ENCODE data around the gene DGLUCY.
"Not testable (repeated sequence)": the region's sequence is repeated elsewhere in the genome, so short reads cannot be mapped to it uniquely, and the experiment has no call there.

The DGLUCY gene

DNA sequence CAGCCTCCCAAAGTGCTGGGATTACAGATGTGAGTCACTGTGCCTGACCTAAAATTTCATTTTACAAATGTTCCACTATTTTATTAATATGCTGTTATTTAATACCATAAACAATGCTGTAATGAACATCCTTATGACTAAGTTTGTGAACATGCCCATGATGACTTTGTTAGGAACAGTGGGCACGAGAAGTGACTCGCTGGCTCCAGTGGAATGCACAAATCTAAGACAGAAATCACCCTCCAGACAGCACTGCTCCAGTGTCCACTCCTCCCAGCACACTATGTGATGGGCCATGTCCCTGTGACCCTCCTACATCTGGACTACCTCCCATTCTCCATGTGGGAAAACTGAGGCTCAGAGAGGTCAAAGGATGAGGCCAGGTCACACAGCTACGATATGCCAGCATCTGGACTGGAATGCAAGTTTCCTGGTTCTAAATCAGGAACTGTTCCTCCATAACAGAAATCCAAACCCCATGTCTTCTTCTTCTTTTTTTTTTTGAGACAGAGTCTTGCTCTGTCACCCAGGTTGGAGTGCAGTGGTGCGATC is 72.7 kb downstream of the DGLUCY start:
- Mint-ChIP-seq H3K27me3 (no peaks in the 10 kb centered on the region), H3K4me1 (peaks cover 6% of the 10 kb centered on the region), H3K9me3 (no peaks in the 10 kb centered on the region), H3K27ac (ENCODE audit: low read depth) (no peak overlapping the region), H3K4me3 (no peak overlapping the region), H3K36me3 (ENCODE audit: insufficient read depth) (peaks cover 31% of the 10 kb centered on the region)
- ATAC-seq (replicated peaks; ENCODE audit: extremely low read depth, poor library complexity, severe bottlenecking) = no peak
- DNase-seq (ENCODE audit: low spot score in 2 of 2) = no peak

- peaks cover 6% of the 10 kb centered on the region for H3K4me1 Mint-ChIP-seq
- H3K27me3 Mint-ChIP-seq = no peaks in the 10 kb centered on the region
- H3K36me3 Mint-ChIP-seq (ENCODE audit: insufficient read depth) = peaks cover 29% of the 10 kb centered on the region
- H3K27ac Mint-ChIP-seq (ENCODE audit: low read depth) = no peak overlapping the region
- H3K9me3 Mint-ChIP-seq = no peaks in the 10 kb centered on the region
- ATAC-seq (replicated peaks; ENCODE audit: extremely low read depth, poor library complexity, severe bottlenecking) = no peak
- DNase-seq (ENCODE audit: low spot score in 2 of 2) = no peak
- no peak overlapping the region for H3K4me3 Mint-ChIP-seq
Observed at GRCh38 chr14:91187271-91187670, 73.4 kb downstream of the DGLUCY start.

- Mint-ChIP-seq H3K36me3 (ENCODE audit: insufficient read depth) (peaks cover 31% of the 10 kb centered on the region), H3K27me3 (no peaks in the 10 kb centered on the region), H3K4me3 (no peak overlapping the region), H3K4me1 (peaks cover 21% of the 10 kb centered on the region), H3K27ac (ENCODE audit: low read depth) (no peak overlapping the region), H3K9me3 (no peaks in the 10 kb centered on the region)
- ATAC-seq (replicated peaks; ENCODE audit: extremely low read depth, poor library complexity, severe bottlenecking) = no peak
- DNase-seq (ENCODE audit: low spot score in 2 of 2) = no peak
Observed at GRCh38 chr14:91190853-91191252, 77.0 kb downstream of the DGLUCY start.

DNA sequence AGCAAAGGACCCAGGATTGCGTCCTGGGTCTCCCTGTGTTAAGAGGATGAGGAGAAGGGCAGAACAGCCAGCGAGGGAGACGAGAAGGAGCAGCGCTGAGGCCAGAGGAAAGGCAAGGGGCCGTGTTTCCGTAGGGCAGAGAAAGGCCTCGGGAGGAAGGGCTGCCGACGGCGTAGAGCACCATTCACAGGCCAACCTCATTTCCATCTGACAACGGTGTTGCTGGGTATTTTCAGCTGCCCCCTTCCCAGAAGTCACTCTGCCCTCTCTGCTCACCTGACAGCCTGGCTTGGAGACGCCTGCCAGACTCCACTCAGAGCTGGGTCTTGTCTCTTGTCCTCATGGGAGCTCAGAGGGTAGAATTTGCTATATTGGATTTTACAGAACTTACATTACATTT is 79.2 kb downstream of the DGLUCY start:
- ATAC-seq (replicated peaks; ENCODE audit: extremely low read depth, poor library complexity, severe bottlenecking) = no peak
- no peak for DNase-seq (ENCODE audit: low spot score in 2 of 2)
- Mint-ChIP-seq H3K27me3 (no peaks in the 10 kb centered on the region), H3K36me3 (ENCODE audit: insufficient read depth) (peaks cover 38% of the 10 kb centered on the region), H3K4me3 (no peak overlapping the region), H3K27ac (ENCODE audit: low read depth) (no peak overlapping the region), H3K4me1 (peaks cover 21% of the 10 kb centered on the region), H3K9me3 (no peaks in the 10 kb centered on the region)

DNA sequence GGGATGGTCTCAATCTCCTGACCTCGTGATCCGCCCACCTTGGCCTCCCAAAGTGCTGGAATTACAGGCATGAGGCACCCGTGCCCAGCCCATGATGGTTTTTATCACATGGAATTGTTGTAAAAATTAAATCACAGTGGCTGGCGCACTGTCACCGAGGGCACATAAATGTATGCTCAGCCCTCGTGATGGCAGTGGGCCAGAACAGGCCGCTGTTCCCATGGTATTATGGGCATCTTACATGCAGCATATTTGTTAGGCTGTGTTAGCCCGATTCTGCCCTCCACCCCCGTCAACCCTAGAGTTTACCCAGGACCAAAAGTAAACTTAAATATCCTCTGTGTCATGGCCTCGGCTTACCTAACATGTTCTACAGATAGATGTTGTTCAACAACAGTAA is 82.0 kb downstream of the DGLUCY start:
- DNase-seq (ENCODE audit: low spot score in 2 of 2) = no peak
- no peaks in the 10 kb centered on the region for H3K27me3 Mint-ChIP-seq
- ATAC-seq (replicated peaks; ENCODE audit: extremely low read depth, poor library complexity, severe bottlenecking) = no peak
- H3K27ac Mint-ChIP-seq (ENCODE audit: low read depth) = no peak overlapping the region
- H3K9me3 Mint-ChIP-seq = no peaks in the 10 kb centered on the region
- H3K36me3 Mint-ChIP-seq (ENCODE audit: insufficient read depth) = peaks cover 32% of the 10 kb centered on the region
- no peak overlapping the region for H3K4me3 Mint-ChIP-seq
- H3K4me1 Mint-ChIP-seq = peaks cover 19% of the 10 kb centered on the region

DNA sequence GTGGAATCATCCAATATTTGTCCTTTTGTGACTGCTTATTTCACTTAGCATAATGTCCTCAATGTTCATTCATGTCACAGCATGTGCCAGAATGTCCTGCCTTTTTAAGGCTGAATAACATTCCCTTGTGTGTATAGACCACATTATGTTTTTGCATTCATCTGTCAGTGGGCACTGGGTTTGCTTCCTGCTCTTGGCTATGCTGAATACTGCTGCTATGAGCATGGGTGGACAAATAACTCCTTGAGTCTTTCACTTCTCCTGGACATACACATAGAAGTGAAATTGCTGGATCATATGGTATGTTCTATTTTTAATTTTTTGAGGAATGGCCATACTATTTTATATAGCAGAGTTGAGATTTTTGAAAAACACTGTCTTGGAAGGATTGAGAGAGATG is 83.8 kb downstream of the DGLUCY start:
- no peaks in the 10 kb centered on the region for H3K9me3 Mint-ChIP-seq
- DNase-seq (ENCODE audit: low spot score in 2 of 2) (no peak), ATAC-seq (replicated peaks; ENCODE audit: extremely low read depth, poor library complexity, severe bottlenecking) (no peak)
- no peak overlapping the region for H3K4me3 Mint-ChIP-seq
- no peak overlapping the region for H3K27ac Mint-ChIP-seq (ENCODE audit: low read depth)
- peaks cover 26% of the 10 kb centered on the region for H3K4me1 Mint-ChIP-seq
- H3K36me3 Mint-ChIP-seq (ENCODE audit: insufficient read depth) = peaks cover 37% of the 10 kb centered on the region
- no peaks in the 10 kb centered on the region for H3K27me3 Mint-ChIP-seq

GRCh38 chr14:91200802-91201201 is 86.9 kb downstream of the DGLUCY start:
- not testable (repeated sequence) for H3K4me3 Mint-ChIP-seq; H3K27me3 Mint-ChIP-seq; ATAC-seq (replicated peaks; ENCODE audit: extremely low read depth, poor library complexity, severe bottlenecking); H3K9me3 Mint-ChIP-seq; DNase-seq (ENCODE audit: low spot score in 2 of 2); H3K27ac Mint-ChIP-seq (ENCODE audit: low read depth)
- peaks cover 18% of the 10 kb centered on the region for H3K4me1 Mint-ChIP-seq
- H3K36me3 Mint-ChIP-seq (ENCODE audit: insufficient read depth) = peaks cover 44% of the 10 kb centered on the region

DNA sequence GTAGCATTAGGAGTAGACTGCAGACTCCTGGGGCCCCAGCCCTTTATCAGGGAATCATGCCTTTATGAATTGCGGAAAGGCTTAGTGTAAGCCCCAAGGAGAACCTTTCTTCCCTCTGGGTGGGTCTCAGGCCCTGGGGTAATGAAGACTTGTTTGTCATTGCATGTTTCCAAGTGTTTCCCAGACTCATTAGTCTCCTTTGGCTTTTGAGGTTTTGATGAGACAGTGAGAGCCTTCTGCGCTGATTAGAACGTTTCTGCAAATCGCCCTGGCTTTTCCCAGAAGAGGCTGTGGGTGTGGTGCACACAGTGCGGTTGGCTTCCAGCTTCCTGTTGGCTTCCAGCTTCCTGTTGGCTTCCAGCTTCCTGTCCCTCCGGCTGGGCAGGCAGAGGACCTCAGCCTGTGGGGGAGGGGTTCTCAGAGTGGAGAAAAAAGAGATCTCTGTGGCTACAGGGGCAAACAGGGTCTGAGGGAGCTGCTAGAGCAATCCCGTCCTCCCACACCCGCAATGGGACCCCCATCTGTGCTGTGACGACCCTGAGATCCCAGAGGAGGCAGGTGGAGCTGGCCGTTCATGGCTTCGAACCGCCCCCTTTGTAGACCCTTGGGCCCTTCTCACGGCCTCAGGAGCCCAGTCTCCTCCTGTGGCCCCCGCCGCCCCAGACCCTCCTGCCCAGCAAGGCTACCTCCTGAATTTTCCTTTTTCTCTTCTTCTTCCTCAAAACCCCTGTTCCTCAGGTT is 88.5 kb downstream of the DGLUCY start:
- H3K27ac Mint-ChIP-seq (ENCODE audit: low read depth) = peak overlapping the region; percentile 44
- H3K36me3 Mint-ChIP-seq (ENCODE audit: insufficient read depth) = peaks cover 53% of the 10 kb centered on the region
- ATAC-seq (replicated peaks; ENCODE audit: extremely low read depth, poor library complexity, severe bottlenecking) (no peak), DNase-seq (ENCODE audit: low spot score in 2 of 2) (no peak)
- H3K4me3 Mint-ChIP-seq = no peak overlapping the region
- H3K9me3 Mint-ChIP-seq = no peaks in the 10 kb centered on the region
- H3K27me3 Mint-ChIP-seq = no peaks in the 10 kb centered on the region
- peaks cover 24% of the 10 kb centered on the region for H3K4me1 Mint-ChIP-seq

- ATAC-seq (replicated peaks; ENCODE audit: extremely low read depth, poor library complexity, severe bottlenecking) (no peak), DNase-seq (ENCODE audit: low spot score in 2 of 2) (no peak)
- Mint-ChIP-seq H3K4me3 (no peak overlapping the region), H3K36me3 (ENCODE audit: insufficient read depth) (peaks cover 57% of the 10 kb centered on the region), H3K9me3 (no peaks in the 10 kb centered on the region), H3K4me1 (peaks cover 24% of the 10 kb centered on the region), H3K27ac (ENCODE audit: low read depth) (no peak overlapping the region), H3K27me3 (no peaks in the 10 kb centered on the region)
Observed at GRCh38 chr14:91204657-91205056, 90.8 kb downstream of the DGLUCY start.

- Mint-ChIP-seq H3K36me3 (ENCODE audit: insufficient read depth) (peaks cover 58% of the 10 kb centered on the region), H3K4me3 (no peak overlapping the region), H3K27me3 (no peaks in the 10 kb centered on the region), H3K9me3 (no peaks in the 10 kb centered on the region), H3K27ac (ENCODE audit: low read depth) (no peak overlapping the region), H3K4me1 (peaks cover 24% of the 10 kb centered on the region)
- ATAC-seq (replicated peaks; ENCODE audit: extremely low read depth, poor library complexity, severe bottlenecking) = no peak
- no peak for DNase-seq (ENCODE audit: low spot score in 2 of 2)
Observed at GRCh38 chr14:91205459-91205858, 91.6 kb downstream of the DGLUCY start.

GRCh38 chr14:91207008-91207407 is 93.1 kb downstream of the DGLUCY start:
- Mint-ChIP-seq H3K4me1 (peaks cover 18% of the 10 kb centered on the region), H3K9me3 (no peaks in the 10 kb centered on the region), H3K27ac (ENCODE audit: low read depth) (peak overlapping the region; percentile 53), H3K4me3 (no peak overlapping the region), H3K27me3 (no peaks in the 10 kb centered on the region), H3K36me3 (ENCODE audit: insufficient read depth) (peaks cover 56% of the 10 kb centered on the region)
- ATAC-seq (replicated peaks; ENCODE audit: extremely low read depth, poor library complexity, severe bottlenecking) (no peak), DNase-seq (ENCODE audit: low spot score in 2 of 2) (no peak)

- Mint-ChIP-seq H3K4me1 (peaks cover 6% of the 10 kb centered on the region), H3K27ac (ENCODE audit: low read depth) (no peak overlapping the region), H3K9me3 (no peaks in the 10 kb centered on the region), H3K36me3 (ENCODE audit: insufficient read depth) (peaks cover 52% of the 10 kb centered on the region), H3K4me3 (no peak overlapping the region), H3K27me3 (no peaks in the 10 kb centered on the region)
- DNase-seq (ENCODE audit: low spot score in 2 of 2) (no peak), ATAC-seq (replicated peaks; ENCODE audit: extremely low read depth, poor library complexity, severe bottlenecking) (no peak)
Observed at GRCh38 chr14:91211017-91211416, 97.1 kb downstream of the DGLUCY start.

DNA sequence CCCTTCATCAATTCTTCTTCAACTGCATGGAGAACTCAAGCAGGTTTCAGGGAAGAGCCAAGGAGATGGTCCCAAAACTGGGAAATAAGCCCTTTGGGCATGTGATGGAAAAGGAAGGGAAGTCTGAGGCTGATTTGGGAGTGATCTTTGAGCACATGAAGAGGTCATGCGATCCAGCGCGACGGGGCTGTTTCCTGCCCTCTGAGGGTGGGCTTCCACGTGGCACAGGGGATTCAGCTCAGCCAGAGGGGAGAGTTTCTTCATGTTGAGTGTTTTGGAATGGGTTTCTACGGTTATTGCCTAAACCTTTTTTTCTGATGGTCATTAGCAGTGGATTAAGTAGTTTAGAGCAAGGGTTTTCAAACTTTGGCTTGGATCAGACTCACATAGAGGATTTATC is 100.4 kb downstream of the DGLUCY start:
- Mint-ChIP-seq H3K27me3 (no peaks in the 10 kb centered on the region), H3K27ac (ENCODE audit: low read depth) (no peak overlapping the region), H3K9me3 (no peaks in the 10 kb centered on the region), H3K36me3 (ENCODE audit: insufficient read depth) (peaks cover 37% of the 10 kb centered on the region), H3K4me3 (no peak overlapping the region), H3K4me1 (no peaks in the 10 kb centered on the region)
- DNase-seq (ENCODE audit: low spot score in 2 of 2) (no peak), ATAC-seq (replicated peaks; ENCODE audit: extremely low read depth, poor library complexity, severe bottlenecking) (no peak)

All from central memory CD8-positive, alpha-beta T cell (primary cell).